Endothelial cell of umbilical vein (primary cell): Measurements from ENCODE around the gene DUOX2. TPM values are rescaled to one million over a fixed set of nuclear protein-coding genes. Genes with fewer than 3 reads are reported as not detected.

Source experiments
- BruUV-seq: library from RNA; stranded (reverse); fragments of 400-500 nt; replicated peaks from 2 replicates; lab custom pipeline; 2021; lab: Mats Ljungman, UMichigan
- CTCF ChIA-PET: fragments of 300-600, 350-600 bp; sonication (Branson Sonifier 250); formaldehyde crosslinking; loops from one replicate; lab custom pipeline; 2021; ENCODE audit warnings: antibody characterized with exemption, inconsistent platforms; lab: Charles Lee
- POLR2A ChIA-PET: fragments of 300-600, 350-600 bp; sonication (Branson Sonifier 250); formaldehyde crosslinking; loops from one replicate; lab custom pipeline; 2021; ENCODE audit warnings: antibody characterized with exemption, inconsistent platforms; lab: Charles Lee
- DNase-seq: peaks from one replicate; pipeline ENCODE4 v3.0.0-alpha.2; 2011; ENCODE audit warnings: low read depth, low spot score
- FAIRE-seq: peaks from 2 replicates; lab custom pipeline; 2011; peaks lifted over from hg19 to GRCh38; lab: Jason Lieb, UNC
- H2AFZ ChIP-seq: 2 replicates; pipeline ENCODE4 v1.6.0; 2012; ENCODE audit warnings: low read depth, low read length, control low read depth, inconsistent platforms
- H3K27ac ChIP-seq: 2 replicates; pipeline ENCODE4 v1.5.1; 2011; ENCODE audit warnings: low read depth, mild to moderate bottlenecking, control low read depth, low read length, moderate library complexity; ENCODE audit not compliant: insufficient read depth
- H3K27me3 ChIP-seq, 2 experiments: 2 replicates each; pipeline versions ENCODE4 v1.6.0 to v1.6.1; 2011; ENCODE audit warnings: low read length in 2 of 2, mixed read lengths in 1 of 2; ENCODE audit not compliant: control insufficient read depth in 2 of 2, insufficient read depth in 2 of 2
- H3K36me3 ChIP-seq, 2 experiments: 2 replicates in 1 of 2; 3 replicates in 1 of 2; pipeline ENCODE4 v1.5.1; 2011; ENCODE audit warnings: low read length in 2 of 2, mild to moderate bottlenecking in 1 of 2, moderate library complexity in 1 of 2; ENCODE audit not compliant: control insufficient read depth in 2 of 2, insufficient read depth in 2 of 2; ENCODE audit errors: extremely low read depth in 1 of 2
- H3K4me1 ChIP-seq: 3 replicates; pipeline ENCODE4 v1.5.1; 2011; ENCODE audit warnings: mild to moderate bottlenecking, low read length; ENCODE audit not compliant: control insufficient read depth, insufficient read depth; ENCODE audit errors: extremely low read depth
- H3K4me2 ChIP-seq: 2 replicates; pipeline ENCODE4 v1.6.1; 2011; ENCODE audit warnings: low read length, control low read depth, mixed read lengths; ENCODE audit not compliant: insufficient read depth
- H3K4me3 ChIP-seq, 3 experiments: fragments of 200-600 bp in 1 of 3; sonication (generic), shearing (Covaris generic) in 1 of 3; replicated peaks in 1 of 3; 2 replicates each; pipeline ENCODE4 v1.5.1; 2011 to 2016; ENCODE audit warnings: control low read depth in 3 of 3, low read length in 3 of 3, mild to moderate bottlenecking in 2 of 3, inconsistent platforms in 1 of 3, low read depth in 1 of 3, moderate library complexity in 1 of 3; ENCODE audit not compliant: insufficient read depth in 1 of 3
- H3K79me2 ChIP-seq: 2 replicates; pipeline ENCODE4 v1.6.0; 2012; ENCODE audit warnings: low read length, inconsistent platforms; ENCODE audit not compliant: control insufficient read depth, insufficient read depth
- H3K9ac ChIP-seq: replicated peaks from 2 replicates; pipeline ENCODE3; 2011; ENCODE audit warnings: low read length, control low read depth; ENCODE audit not compliant: insufficient read depth; ENCODE audit errors: extremely low read depth
- H3K9me1 ChIP-seq: replicated peaks from 3 replicates; pipeline ENCODE4 v1.6.0; 2011; ENCODE audit warnings: mild to moderate bottlenecking, low read length; ENCODE audit not compliant: control insufficient read depth, insufficient read depth; ENCODE audit errors: extremely low read depth
- H3K9me3 ChIP-seq: replicated peaks from 2 replicates; pipeline ENCODE4 v1.5.1; 2012; ENCODE audit warnings: low read length, inconsistent platforms; ENCODE audit not compliant: control insufficient read depth, insufficient read depth
- H4K20me1 ChIP-seq: replicated peaks from 2 replicates; pipeline ENCODE3; 2011; ENCODE audit warnings: mild to moderate bottlenecking, low read length; ENCODE audit not compliant: control insufficient read depth, insufficient read depth; ENCODE audit errors: extremely low read depth
- CTCF ChIP-seq, 2 donors: IDR thresholded peaks; 1 replicate in 1 of 2; 2 replicates in 1 of 2; pipeline ENCODE4 v1.5.1; 2011; ENCODE audit warnings: low read length in 2 of 2, mild to moderate bottlenecking in 2 of 2, moderate library complexity in 2 of 2, control low read depth in 1 of 2, inconsistent platforms in 1 of 2, low read depth in 1 of 2; ENCODE audit not compliant: insufficient read depth in 1 of 2; ENCODE audit errors: extremely low read depth in 1 of 2
- EZH2 ChIP-seq: IDR thresholded peaks from 2 replicates; pipeline ENCODE4 v1.6.1; 2012; ENCODE audit warnings: borderline replicate concordance, low read depth, mild to moderate bottlenecking, moderate library complexity, low read length, inconsistent platforms; ENCODE audit not compliant: severe bottlenecking
- FOS ChIP-seq: IDR thresholded peaks from 2 replicates; pipeline ENCODE4 v1.6.1; 2011; ENCODE audit warnings: mild to moderate bottlenecking, low read length, moderate library complexity, borderline replicate concordance; ENCODE audit not compliant: insufficient read depth
- GATA2 ChIP-seq: IDR thresholded peaks from 2 replicates; pipeline ENCODE4 v1.7.0; 2011; ENCODE audit warnings: low read depth, mild to moderate bottlenecking, moderate library complexity, mixed read lengths, low read length; ENCODE audit not compliant: insufficient read length, insufficient read depth
- JUN ChIP-seq: IDR thresholded peaks from 2 replicates; pipeline ENCODE4 v1.6.1; 2011; ENCODE audit warnings: borderline replicate concordance, low read depth; ENCODE audit not compliant: insufficient read length, insufficient read depth
- MAX ChIP-seq: IDR thresholded peaks from 2 replicates; pipeline ENCODE4 v1.6.1; 2011; ENCODE audit not compliant: insufficient read depth, insufficient read length
- MYC ChIP-seq: IDR thresholded peaks from one replicate; pipeline ENCODE4 v1.6.1; 2011; ENCODE audit warnings: mild to moderate bottlenecking, low read depth, low read length
- POLR2A ChIP-seq: IDR thresholded peaks from 2 replicates; pipeline ENCODE4 v1.6.1; 2012; ENCODE audit warnings: low read depth, mild to moderate bottlenecking, control low read depth, low read length
- POLR2AphosphoS5 ChIP-seq: IDR thresholded peaks from 2 replicates; pipeline ENCODE4 v1.6.1; 2012; ENCODE audit warnings: low read depth, mild to moderate bottlenecking, control low read depth, low read length, moderate library complexity; ENCODE audit not compliant: insufficient read depth
- dilution Hi-C: fragments of 300-500 bp; cut with MboI; formaldehyde crosslinking; loops from one replicate; pipeline ENCODE4 v1.15.0; 2019; ENCODE audit warnings: low sequenced_read_pairs; ENCODE audit not compliant: extremely low pct_ligation_motif_present
- intact Hi-C: fragments of 100-400 bp; cut with micrococcal nuclease; formaldehyde crosslinking; loops from one replicate; pipeline ENCODE4 v1.10.0; 2022
- polyA plus RNA-seq, 4 experiments: library from polyadenylated mRNA; depleted of rRNA in 3 of 4; stranded (reverse) in 3 of 4; unstranded in 1 of 4; fragments of >200 nt; gene quantifications; 2 replicates each; pipeline versions ENCODE4 v1.2.1 to v1.2.3, GENCODE V29; 2011 to 2012; ENCODE audit warnings: missing spikeins in 1 of 4
- total RNA-seq: library from RNA; stranded (reverse); gene quantifications from 2 replicates; pipeline ENCODE4 v1.2.3, GENCODE V29; 2021

DUOX2 gene
- total and polyA plus RNA-seq, 2 donors (not counting 3 experiments of a cell fraction or from before 2014, with no cell fraction given) = 0.01 TPM; not detected in 1

GRCh38 chr15:45138814-45139765, 25.1 kb upstream of the DUOX2 start:
- Histone ChIP-seq H3K4me2 (no peak overlapping the region), H3K4me3 (no peak overlapping the region), H3K9me3 (no peaks in the 10 kb centered on the region), H3K9me1 (no peaks in the 10 kb centered on the region), H3K27ac (no peak overlapping the region), H3K79me2 (no peaks in the 10 kb centered on the region), H2AFZ (no peak overlapping the region), H3K36me3 (no peaks in the 10 kb centered on the region), H4K20me1 (no peaks in the 10 kb centered on the region), H3K27me3 (peaks cover 22 to 24% of the 10 kb centered on the region in 2 experiments), H3K4me1 (no peaks in the 10 kb centered on the region), H3K9ac (no peak overlapping the region)
- intact Hi-C loops = no loop called here
- FAIRE-seq (no peak), DNase-seq (no peak)
- TF ChIP-seq MAX (no peak), POLR2AphosphoS5 (no peak), MYC (no peak)
- POLR2A ChIA-PET = no interaction called here
- no TSS peak for BruUV-seq
- dilution Hi-C loops = no loop called here
- CTCF ChIA-PET = interaction anchor here (1.1 to 2.4 kb wide), 3 partner anchors 8 to 21 kb away, joined by 3 to 8 read pairs (median 5); no protein-coding TSS in a partner anchor

GRCh38 chr15:45137703-45138102, 23.7 kb upstream of the DUOX2 start:
- no peak for DNase-seq
- intact Hi-C loops (no loop called here), dilution Hi-C loops (no loop called here)
- Histone ChIP-seq H3K4me1 (no peaks in the 10 kb centered on the region), H3K36me3 (no peaks in the 10 kb centered on the region), H3K9ac (no peak overlapping the region), H3K27ac (no peak overlapping the region), H4K20me1 (no peaks in the 10 kb centered on the region), H3K79me2 (no peaks in the 10 kb centered on the region), H3K4me3 (no peak overlapping the region), H2AFZ (no peak overlapping the region), H3K4me2 (no peak overlapping the region), H3K9me1 (no peaks in the 10 kb centered on the region), H3K9me3 (no peaks in the 10 kb centered on the region), H3K27me3 (peaks cover 34 to 38% of the 10 kb centered on the region in 2 experiments)
- BruUV-seq = no TSS peak
- ChIA-PET POLR2A (no interaction called here), CTCF (interaction anchor here (0.8 to 2.4 kb wide), 6 partner anchors 9 to 267 kb away, joined by 3 to 8 read pairs (median 5); no protein-coding TSS in a partner anchor)
- TF ChIP-seq MAX = no peak
- no peak for TF ChIP-seq JUN
- TF ChIP-seq MYC = no peak
- TF ChIP-seq POLR2A = no peak
- TF ChIP-seq EZH2 = no peak
- no peak for TF ChIP-seq FOS
- no peak for TF ChIP-seq GATA2
- TF ChIP-seq POLR2AphosphoS5 = no peak
- TF ChIP-seq CTCF (IDR thresholded peaks at IDR 0.05; ENCODE audit: extremely low read depth in 1 of 2, insufficient read depth in 1 of 2, low read depth in 1 of 2, low read length in 2 of 2) = no peak
- no peak for FAIRE-seq
